NCI-H69 (cell line): ENCODE measurements around the gene STXBP5.

ENCODE experiments used
- DNase-seq: peaks from one replicate; lab custom pipeline; 2025; lab: John Stamatoyannopoulos, UW

The STXBP5 gene

GRCh38 chr6:147211349-147211748, 7.1 kb downstream of the STXBP5 start:
- no peak for DNase-seq

- no peak for DNase-seq
These were observed 7.6 kb downstream of the STXBP5 start for GRCh38 chr6:147211831-147212230.

- DNase-seq, result peak; percentile 33
These were observed 8.4 kb downstream of the STXBP5 start for GRCh38 chr6:147212622-147213021.

GRCh38 chr6:147213772-147214171, 9.6 kb downstream of the STXBP5 start:
- DNase-seq, result no peak

GRCh38 chr6:147214248-147215227, 10.3 kb downstream of the STXBP5 start:
- DNase-seq, result no peak

GRCh38 chr6:147216915-147217314, 12.7 kb downstream of the STXBP5 start:
- DNase-seq, result peak; percentile 85

GRCh38 chr6:147217840-147218404, 13.7 kb downstream of the STXBP5 start:
- DNase-seq, result peak; percentile 15

- no peak for DNase-seq
These were observed 14.6 kb downstream of the STXBP5 start for GRCh38 chr6:147218797-147219196.

- DNase-seq, result no peak
These were observed 15.2 kb downstream of the STXBP5 start for GRCh38 chr6:147219463-147219862.

GRCh38 chr6:147220345-147220744, 16.1 kb downstream of the STXBP5 start:
- DNase-seq, result no peak

- DNase-seq, result peak; percentile 36
These were observed 17.5 kb downstream of the STXBP5 start for GRCh38 chr6:147221739-147222138.

GRCh38 chr6:147222160-147222838, 18.1 kb downstream of the STXBP5 start:
- DNase-seq, result peak; percentile 39

GRCh38 chr6:147223736-147224135, 19.5 kb downstream of the STXBP5 start:
- DNase-seq, result peak; percentile 18

GRCh38 chr6:147226163-147226724, 22.0 kb downstream of the STXBP5 start:
- no peak for DNase-seq

GRCh38 chr6:147226877-147227276, 22.7 kb downstream of the STXBP5 start:
- DNase-seq, result no peak

GRCh38 chr6:147227770-147228320, 23.6 kb downstream of the STXBP5 start:
- DNase-seq, result peak; percentile 19

GRCh38 chr6:147231589-147231988, 27.4 kb downstream of the STXBP5 start:
- DNase-seq, result no peak

GRCh38 chr6:147234685-147235084, 30.5 kb downstream of the STXBP5 start:
- DNase-seq, result no peak

- DNase-seq, result peak; percentile 26
These were observed 33.9 kb downstream of the STXBP5 start for GRCh38 chr6:147238164-147238563.

GRCh38 chr6:147238906-147239305, 34.7 kb downstream of the STXBP5 start:
- DNase-seq, result no peak

- DNase-seq, result no peak
These were observed 40.6 kb downstream of the STXBP5 start for GRCh38 chr6:147244832-147245231.

- no peak for DNase-seq
These were observed 41.5 kb downstream of the STXBP5 start for GRCh38 chr6:147245693-147246092.
